GM12874 (cell line): ENCODE data around the gene TNFRSF17.

Experiments
- TF ChIP-seq, protein P1 (sequence below): IDR thresholded peaks from 2 replicates; pipeline ENCODE4 v1.5.1; 2011; ENCODE audit warnings: low read depth, mild to moderate bottlenecking, control low read depth, low read length, moderate library complexity; ENCODE audit not compliant: insufficient read depth

Gene TNFRSF17

DNA sequence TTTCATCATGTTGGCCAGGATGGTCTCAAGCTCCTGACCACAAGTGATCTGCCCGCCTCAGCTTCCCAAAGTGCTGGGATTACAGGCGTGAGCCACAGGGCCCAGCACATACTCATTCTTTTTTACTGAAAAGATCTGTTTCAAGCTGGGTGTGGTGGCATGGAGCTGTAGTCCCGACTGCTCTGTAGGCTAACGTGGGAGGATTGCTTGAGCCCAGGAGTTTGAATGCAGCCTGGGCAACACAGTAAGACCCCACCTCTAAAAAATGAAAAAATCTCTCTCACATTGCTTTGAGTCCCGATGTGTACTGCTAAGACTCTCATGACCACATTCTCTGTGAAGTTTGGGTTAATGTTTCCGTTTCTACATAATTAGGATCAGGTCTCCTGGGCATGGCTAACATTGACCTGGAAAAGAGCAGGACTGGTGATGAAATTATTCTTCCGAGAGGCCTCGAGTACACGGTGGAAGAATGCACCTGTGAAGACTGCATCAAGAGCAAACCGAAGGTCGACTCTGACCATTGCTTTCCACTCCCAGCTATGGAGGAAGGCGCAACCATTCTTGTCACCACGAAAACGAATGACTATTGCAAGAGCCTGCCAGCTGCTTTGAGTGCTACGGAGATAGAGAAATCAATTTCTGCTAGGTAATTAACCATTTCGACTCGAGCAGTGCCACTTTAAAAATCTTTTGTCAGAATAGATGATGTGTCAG is 2.3 kb downstream of the TNFRSF17 start:
- TF ChIP-seq, protein P1, sequence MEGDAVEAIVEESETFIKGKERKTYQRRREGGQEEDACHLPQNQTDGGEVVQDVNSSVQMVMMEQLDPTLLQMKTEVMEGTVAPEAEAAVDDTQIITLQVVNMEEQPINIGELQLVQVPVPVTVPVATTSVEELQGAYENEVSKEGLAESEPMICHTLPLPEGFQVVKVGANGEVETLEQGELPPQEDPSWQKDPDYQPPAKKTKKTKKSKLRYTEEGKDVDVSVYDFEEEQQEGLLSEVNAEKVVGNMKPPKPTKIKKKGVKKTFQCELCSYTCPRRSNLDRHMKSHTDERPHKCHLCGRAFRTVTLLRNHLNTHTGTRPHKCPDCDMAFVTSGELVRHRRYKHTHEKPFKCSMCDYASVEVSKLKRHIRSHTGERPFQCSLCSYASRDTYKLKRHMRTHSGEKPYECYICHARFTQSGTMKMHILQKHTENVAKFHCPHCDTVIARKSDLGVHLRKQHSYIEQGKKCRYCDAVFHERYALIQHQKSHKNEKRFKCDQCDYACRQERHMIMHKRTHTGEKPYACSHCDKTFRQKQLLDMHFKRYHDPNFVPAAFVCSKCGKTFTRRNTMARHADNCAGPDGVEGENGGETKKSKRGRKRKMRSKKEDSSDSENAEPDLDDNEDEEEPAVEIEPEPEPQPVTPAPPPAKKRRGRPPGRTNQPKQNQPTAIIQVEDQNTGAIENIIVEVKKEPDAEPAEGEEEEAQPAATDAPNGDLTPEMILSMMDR, result no peak

DNA sequence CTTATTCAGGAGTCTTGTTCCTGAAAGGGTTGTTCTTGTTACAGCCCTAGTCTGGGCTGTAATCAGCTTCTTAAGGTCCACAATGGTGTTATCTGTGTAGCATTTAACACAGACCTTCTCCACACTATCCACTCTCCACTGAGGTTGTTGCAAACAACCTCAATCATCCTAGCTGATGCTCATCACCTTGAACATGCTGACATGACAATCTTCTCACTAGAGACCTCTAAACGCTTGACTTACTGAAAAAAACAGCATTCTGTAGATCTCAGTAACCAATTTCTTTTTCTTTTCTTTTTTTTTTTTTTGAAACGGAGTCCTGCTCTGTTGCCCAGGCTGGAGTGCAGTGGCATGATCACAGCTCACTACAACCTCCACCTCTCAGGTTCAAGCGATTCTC is 3.6 kb downstream of the TNFRSF17 start:
- TF ChIP-seq, protein P1, result no peak

DNA sequence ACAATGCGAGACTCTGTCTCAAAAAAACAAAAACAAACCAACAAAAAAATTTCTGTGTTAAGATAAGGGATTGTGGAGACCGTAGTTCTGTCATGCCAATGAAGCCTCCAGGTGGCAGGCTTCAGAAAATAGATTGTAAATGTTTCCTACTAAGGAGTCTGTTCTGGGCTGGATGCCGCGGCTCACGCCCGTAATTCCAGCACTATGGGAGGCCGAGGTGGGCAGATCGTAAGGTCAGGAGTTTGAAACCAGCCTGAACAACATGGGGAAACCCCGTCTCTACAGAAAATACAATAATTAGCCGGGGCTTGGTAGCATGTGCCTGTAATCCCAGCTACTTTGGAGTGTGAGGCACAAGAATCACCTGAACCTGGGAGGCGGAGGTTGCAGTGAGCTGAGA is 7.1 kb downstream of the TNFRSF17 start:
- TF ChIP-seq, protein P1, result no peak

DNA sequence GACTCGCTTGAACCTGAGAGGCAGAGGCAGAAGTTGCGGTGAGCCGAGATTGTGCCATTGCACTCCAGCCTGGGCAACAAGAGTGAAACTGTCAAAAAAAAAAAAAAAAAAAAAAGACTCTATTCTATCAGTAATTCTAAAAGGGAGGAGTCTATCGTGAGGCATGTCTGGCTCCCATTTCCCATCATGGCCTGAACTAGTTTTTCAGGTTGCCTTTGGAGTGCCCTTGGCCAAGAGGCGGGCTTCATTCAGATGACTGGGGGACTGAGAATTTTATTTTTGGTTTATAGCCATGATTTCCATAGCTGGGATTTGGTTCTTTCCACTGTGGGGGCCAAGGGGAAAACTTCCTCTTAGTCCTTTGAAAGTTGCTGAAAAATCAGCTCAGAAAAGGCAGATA is 8.1 kb downstream of the TNFRSF17 start:
- TF ChIP-seq, protein P1, result no peak

DNA sequence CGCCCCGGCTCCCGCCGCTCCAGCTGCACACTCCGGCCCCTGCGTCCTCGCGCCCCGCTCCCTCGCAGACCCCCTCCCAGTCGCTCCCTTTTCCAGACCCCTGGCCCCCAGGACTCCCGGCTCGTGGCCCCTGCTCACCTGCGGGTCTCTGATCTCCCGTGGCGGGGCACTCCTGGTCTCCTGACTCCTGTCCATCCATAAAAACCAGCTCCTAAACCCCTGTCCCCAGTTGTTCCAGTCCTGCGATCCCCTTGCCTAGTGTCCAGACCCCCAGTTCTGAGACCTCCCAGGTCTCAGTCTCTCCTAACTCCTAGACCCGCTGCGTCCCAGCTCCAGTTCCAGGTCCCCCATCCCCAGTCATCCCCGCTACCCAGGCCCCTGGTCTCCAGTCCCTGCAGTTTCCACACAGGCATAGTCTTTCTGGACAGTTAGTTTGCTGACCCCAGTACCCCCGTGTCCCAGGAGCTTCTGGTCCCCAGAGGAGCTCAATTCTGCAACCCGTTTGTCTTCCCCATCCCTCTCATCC is 11.9 kb downstream of the TNFRSF17 start:
- TF ChIP-seq, protein P1, result no peak

DNA sequence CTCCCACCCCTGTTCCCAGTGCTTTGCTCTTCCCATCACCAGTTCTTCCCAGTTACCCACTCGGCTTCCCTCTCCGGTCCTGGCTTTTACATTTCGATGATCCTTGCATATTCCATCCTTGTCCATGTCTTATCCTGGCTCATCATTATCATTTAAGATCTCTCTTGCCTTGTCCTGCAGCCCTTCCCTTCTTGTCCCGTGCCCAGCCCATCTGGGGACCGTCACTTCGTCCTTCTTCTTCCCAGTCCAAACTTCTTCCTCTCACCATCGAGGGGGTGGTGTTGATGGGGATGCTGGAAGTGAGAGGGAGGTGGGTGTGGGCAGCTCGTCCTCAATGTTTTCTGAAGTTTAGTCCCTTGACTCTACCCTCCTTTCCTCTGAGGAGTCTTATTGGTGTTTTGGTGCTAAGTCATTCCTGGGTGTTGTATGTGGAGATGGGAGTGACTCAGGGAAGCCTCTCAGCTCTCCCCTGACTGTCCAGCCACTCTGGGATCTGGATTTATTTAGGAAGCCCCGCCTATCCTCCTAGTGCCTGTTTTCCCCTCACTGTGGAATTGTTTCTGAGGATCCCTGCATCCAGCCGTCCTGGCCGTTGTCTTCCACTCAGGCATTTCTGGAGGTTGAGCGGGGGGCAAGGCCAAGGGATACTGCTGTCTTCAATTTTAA is 12.5 kb downstream of the TNFRSF17 start:
- TF ChIP-seq, protein P1, result no peak

DNA sequence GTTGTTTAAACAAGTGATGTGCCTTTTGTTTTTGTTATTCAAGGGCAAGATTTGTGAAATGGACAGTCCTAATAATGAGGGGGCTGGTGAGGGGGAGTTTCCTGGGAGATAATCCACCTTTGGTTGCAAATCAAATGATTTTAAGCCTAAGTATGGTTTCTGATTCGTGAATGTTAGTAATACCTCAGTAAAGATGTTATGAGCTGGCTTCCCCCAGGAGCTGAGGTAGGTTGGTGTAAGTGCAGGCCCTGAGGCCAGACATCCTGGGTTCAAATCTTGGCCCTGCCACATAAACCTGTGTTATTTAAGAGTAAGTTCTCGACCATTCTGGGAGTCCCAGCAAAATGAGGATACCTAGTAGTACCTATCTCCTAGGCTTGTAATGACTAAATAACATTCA is 13.1 kb downstream of the TNFRSF17 start:
- TF ChIP-seq, protein P1, result no peak
